HL-60/S4 treated with retinoic acid at 250 ng/mL for 4 days and 3 days (cell line): ENCODE measurements around the gene PSMD12.
"Not testable (repeated sequence)": the region's sequence is repeated elsewhere in the genome, so short reads cannot be mapped to it uniquely, and the experiment has no call there.

Experiments used
- in situ Hi-C: fragments of 300-500 bp; cut with MboI; formaldehyde crosslinking; loops from 2 replicates; pipeline ENCODE4 v1.7.0; 2022; ENCODE audit warnings: low sequenced_read_pairs

PSMD12 gene

DNA sequence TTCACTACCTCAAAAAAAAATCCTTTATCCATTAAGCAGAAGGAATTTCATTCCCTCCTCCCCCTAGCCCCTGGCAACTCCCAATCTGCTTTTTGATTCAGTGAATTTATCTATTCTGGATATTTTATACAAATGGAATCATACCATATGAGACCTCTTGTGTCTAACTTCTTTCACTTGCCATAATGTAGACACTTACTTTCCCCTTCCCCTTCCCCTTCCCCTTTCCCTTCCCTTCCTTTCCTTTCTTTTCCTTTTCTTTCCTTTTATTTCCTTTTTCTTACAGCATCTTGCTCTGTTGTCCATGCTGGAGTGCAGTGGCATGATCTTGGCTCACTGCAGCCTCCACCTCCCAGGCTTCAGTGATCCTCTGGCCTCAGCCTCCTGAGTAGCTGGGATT is 50.5 kb downstream of the PSMD12 start:
- in situ Hi-C loops, result no loop called here

DNA sequence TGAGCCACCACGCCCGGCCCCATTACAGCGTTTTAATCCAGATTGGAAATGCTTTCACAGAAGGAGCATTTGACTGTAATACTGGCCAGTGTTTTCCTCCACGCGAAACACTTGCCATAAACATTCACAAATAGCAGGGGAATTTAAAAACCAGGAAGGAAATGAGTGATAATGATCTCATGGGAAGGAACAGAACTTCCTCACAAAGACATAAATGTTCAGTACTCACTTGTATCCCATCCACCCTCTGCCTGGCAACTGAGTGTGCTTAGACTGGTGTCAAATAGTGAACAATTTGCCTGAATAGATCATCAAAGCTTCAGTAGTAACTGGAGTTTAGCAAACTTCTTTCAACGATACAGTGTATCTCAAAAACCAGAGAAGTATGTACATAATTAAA is 54.1 kb downstream of the PSMD12 start:
- in situ Hi-C loops, result no loop called here

DNA sequence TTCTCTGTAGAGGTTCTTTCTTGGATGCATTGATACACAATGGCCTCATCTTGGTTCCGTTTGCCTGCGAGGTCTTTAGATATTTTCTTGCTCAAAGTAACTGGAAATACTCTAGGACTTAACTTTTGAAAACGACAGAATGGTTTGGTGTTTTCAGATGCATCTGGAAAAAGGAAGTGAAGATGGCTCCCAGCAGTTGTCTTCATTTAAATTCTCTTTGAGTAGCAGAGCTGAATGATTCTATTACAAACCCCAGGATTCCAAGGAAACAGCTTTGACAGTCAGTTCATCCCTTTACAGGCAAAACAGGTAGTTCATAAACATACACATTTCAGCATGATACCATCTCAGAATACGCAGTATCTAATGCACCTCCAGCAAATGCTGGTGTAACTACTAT is 54.8 kb downstream of the PSMD12 start:
- in situ Hi-C loops, result no loop called here

DNA sequence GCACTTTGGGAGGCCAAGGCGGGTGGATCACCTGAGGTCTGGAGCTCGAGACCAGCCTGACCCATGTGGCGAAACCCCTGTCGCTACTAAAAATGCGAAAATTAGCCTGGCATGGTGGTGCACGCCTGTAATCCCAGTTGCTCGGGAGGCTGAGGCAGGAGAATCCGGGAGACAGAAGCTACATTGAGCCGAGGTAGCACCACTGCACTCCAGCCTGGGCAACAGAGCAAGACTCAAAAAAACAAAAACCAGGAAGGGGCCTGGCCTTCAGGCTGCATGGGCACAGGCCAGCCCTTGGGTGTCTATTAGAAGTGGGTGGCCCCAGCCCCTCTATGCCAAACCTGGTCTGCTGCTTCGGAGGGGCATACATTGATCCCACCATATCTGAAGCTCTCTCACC is 56.0 kb downstream of the PSMD12 start:
- in situ Hi-C loops, result no loop called here

DNA sequence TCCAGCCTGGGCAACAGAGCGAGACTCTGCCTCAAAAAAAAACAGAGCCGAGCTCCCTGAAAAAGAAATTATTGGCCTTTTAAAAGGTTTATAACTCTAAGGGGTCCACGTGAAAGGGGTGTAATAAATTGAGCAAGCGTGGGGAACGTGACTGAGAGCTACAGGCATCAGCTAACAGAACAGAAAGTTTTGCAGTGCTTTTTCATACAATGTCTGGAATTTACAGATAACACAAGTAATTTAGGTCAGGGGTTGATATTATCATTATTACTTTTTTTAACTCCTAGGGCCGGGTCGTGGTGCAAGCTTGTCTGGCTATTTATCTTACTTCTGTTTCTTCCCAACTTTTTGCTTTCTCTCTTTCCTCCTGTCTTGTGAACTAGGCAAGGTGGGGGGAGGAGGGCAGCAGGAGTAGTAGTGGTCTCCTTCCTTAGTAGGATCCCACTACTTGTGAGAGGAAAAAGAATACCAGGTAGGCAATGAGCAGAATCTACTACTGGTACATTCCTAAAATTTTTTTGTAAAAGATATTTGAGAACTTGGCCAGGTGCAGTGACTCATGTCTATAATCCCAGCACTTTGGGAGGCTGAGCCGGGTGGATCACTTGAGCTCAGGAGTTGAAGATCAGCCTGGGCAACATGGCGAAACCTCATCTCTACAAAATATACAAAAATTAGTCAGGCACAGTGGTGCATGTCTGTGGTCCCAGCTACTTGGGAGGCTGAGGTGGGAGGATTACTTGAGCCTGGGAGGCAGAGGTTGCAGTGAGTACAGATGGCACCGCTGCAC is 60.7 kb downstream of the PSMD12 start:
- in situ Hi-C loops, result not testable (repeated sequence)

DNA sequence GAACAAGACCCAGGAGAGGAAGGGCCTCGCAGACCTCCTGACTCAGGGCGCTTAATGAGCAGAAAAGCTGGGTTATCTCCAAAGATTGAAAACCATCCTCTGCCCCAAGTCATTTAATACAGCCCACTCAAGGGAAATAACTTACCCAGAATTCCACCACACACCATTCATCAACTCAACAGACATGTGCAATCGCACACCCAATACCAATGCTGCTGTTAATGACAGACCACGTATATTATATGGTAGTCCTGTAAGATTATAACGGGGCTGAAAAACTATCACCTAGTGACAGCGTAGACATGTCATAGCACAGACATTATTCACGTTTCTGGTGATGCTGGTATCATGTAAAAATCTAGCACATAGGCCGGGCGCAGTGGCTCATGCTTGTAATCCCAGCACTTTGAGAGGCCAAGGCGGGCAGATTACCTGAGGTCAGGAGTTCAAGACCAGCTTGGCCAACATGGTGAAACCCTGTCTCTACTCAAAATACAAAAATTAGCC is 68.9 kb downstream of the PSMD12 start:
- in situ Hi-C loops, result no loop called here

DNA sequence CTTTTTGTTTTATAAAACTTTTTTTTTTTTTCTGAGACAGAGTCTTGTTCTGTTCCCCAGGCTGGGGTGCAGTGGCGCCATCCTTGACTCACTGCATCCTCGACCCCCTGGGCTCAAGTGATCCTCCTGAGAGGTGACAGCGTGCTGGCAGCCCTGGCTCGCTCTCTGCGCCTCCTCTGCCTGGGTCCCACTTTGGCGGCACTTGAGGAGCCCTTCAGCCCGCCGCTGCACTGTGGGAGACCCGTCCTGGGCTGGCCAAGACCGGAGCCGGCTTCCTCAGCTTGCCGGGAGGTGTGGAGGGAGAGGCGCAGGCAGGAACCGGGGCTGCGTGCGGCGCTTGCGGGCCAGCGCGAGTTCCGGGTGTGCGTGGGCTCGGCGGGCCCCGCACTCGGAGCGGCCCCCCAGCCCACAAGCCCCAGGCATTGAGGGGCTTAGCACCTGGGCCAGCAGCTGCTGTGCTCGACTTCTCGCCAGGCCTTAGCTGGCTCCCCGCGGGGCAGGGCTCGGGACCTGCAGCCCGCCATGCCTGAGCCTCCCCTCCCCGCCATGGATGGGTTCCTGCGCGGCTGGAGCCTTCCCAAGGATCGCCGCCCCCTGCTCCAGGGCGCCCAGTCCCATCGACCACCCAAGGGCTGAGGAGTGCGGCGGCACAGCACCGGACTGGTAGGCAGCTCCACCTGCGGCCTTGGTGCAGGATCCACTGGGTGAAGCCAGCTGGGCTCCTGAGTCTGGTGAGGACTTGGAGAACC is 71.8 kb downstream of the PSMD12 start:
- in situ Hi-C loops, result no loop called here

DNA sequence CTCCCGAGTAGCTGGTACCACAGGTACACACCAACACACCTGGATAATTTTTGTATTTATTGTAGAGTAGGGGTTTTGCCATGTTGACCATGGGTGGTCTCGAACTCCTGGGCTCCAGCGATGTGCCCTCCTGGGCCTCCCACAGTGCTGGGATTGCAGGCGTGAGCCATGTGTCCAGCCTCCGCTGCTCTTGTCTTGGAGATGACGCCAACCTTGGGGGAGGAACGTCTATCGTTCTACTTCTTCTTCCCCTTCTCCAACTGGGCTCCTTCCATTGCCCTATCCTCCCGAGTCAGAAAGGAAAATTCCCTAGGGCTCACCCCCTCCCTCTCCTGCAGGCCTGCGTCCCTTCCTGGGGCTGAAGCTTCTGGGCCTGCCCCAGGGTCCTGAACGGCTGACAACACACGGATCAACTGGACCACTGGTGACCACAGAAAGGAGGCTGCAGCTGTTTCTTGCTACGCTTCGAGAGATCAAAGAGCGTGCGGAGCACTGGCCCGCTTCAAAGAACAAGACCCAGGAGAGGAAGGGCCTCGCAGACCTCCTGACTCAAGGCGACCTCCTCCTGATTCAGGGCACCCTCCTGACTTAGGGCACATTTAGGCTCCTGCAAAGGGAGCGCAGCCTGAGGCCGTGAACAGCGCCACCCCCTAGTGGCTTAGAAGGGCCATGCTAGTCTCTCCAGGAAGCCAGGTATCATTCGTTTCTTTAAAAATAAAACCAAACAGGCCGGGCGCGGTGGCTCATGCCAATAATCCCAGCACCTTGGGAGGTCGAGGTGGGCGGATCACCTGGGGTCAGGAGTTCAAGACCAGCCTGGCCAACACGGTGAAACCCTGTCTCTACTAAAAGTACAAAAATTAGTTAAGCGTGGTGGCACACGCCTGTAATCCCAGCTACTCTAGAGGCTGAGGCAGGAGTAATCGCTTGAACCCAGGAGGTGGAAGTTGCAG is 72.8 kb downstream of the PSMD12 start:
- in situ Hi-C loops, result no loop called here

DNA sequence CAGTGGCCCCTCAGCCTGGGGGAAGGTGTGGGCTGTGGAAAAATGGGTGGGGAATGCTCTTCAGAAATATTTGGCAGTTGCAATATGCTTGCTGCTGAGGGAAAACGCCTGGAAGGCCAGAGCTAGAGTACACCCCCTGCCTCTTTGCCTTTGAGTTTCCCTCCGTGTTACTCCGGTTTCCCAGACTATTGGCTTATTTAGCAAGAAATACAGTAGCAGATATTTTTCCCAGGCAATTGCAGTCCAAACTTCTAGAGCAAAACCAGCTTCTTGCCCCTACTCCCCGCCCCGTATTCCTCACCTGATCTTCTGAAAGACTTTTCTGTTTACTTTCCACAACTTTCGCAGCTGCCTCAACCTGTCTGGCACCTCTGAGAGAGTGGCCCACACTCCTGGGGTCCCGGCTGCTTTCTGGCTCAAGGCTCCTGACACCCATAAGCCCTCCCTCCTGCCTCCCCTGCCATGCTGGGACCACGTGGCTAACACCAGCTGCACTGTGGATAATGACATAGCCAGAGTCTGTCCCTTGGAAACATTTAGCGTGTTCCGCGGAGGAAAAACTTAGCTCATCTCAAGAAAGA is 75.6 kb downstream of the PSMD12 start:
- in situ Hi-C loops, result no loop called here

DNA sequence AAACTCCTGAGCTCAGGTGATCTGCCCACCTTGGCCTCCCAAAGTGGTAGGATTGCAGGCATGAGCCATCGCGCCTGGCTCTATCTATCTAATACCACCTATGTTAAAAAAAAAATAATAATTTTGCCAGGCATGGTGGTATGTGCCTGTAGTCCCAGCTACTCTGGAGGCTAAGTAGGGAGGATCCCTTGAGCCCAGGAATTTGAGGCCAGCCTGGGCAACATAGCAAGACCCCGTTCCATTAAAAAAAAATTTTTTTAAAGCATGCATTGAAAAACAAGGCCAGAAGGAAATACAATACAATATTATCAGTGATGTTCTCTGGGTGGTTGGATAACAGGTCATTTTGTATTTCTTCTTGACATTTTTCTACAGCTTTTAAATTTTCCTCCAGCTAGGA is 76.1 kb downstream of the PSMD12 start:
- in situ Hi-C loops, result no loop called here

DNA sequence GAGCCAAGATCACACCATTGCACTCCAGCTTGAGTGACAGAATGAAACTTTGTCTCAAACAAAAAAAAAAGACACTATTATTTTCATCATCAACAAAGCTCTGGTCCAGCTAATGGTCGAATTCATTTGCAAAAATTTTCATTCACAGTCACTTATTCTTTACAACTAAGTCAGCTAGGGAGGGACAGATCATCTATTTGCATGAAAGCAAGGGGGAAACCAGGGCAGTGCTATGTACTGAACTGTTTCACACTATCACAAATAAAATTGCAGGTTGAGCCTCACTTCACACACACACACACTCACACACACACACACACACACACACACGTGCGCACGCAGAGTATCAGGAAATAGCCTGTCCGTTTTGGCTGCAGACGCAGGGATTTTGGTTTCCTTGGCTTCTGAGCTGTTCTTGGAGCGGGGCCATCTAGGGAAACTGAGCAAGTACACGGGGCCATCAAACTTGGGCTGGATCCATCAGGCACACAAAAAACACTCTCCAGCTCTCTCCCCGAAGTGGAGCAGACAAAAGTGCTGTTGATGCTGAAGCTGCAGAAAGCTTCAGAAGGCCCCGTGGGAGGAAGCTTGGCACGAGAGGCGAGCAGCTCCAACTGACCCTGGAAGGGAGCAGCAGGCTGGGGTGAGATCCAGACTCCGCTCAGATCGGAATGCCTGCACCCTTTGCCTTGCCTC is 77.0 kb downstream of the PSMD12 start:
- in situ Hi-C loops, result no loop called here
